ENCODE results near the gene CTDP1. TPM values are rescaled to one million over a fixed set of nuclear protein-coding genes. Genes with fewer than 3 reads are reported as not detected.

The CTDP1 gene
- total RNA-seq, 1 experiment from 2014 or later = 33.7 TPM

DNA sequence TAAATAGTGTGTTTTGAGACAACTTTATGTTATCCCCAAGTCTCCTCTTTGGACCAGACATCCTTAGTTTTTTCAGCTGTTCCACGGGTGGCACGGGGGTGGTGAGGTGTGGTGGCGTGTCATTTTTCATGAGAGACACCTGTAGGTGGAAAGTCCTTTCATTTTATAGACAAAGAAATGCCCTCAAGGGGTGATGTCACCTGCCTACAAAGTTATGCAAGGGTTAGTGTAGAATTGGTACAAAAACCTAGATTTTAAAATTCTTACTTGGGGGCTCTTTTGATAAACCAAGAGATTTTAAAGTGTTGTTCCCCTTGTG is 15.3 kb downstream of the CTDP1 start:
- Histone ChIP-seq H4K91ac (ENCODE audit: insufficient read length, low read depth, low read length) (no peak overlapping the region), H2BK15ac (ENCODE audit: low read depth, low read length) (no peak overlapping the region), H2AK5ac (ENCODE audit: insufficient read length, low read length) (no peak overlapping the region), H3K9me3 (ENCODE audit: control insufficient read depth, low read depth, low read length) (no peaks in the 10 kb centered on the region), H2BK5ac (ENCODE audit: insufficient read length, low read length) (no peak overlapping the region), H3T11ph (ENCODE audit: low read length) (no peak overlapping the region), H2AFZ (ENCODE audit: low read length) (no peak overlapping the region), H3K79me2 (ENCODE audit: insufficient read depth, low read length) (peaks cover 17% of the 10 kb centered on the region; the same call in 1 of the 2 replicates), H3K4me1 (ENCODE audit: insufficient read depth, low read length) (no peaks in the 10 kb centered on the region), H3K4me2 (ENCODE audit: insufficient read depth, insufficient read length, low read length) (no peak overlapping the region), H3K79me1 (ENCODE audit: insufficient read depth, low read depth, low read length, poor library complexity, severe bottlenecking) (peaks cover 8% of the 10 kb centered on the region), H2BK120ac (ENCODE audit: low read depth, low read length, poor library complexity, severe bottlenecking) (no peak overlapping the region), H3K4ac (ENCODE audit: low read depth, low read length) (no peak overlapping the region), H4K20me1 (ENCODE audit: control insufficient read depth, insufficient read depth, insufficient read length) (peaks cover 2% of the 10 kb centered on the region), H2BK12ac (ENCODE audit: insufficient read length, low read depth, low read length) (no peak overlapping the region), H3K18ac (ENCODE audit: insufficient read length, low read depth, low read length) (no peak overlapping the region), H3K23ac (ENCODE audit: insufficient read length, low read depth, low read length) (no peak overlapping the region), H2BK20ac (ENCODE audit: low read depth, low read length, poor library complexity, severe bottlenecking) (no peak overlapping the region), H3K9ac (ENCODE audit: extremely low read depth, insufficient read length, low read length) (no peak overlapping the region), H4K8ac (replicated peaks; ENCODE audit: insufficient read length, low read depth, low read length) (no peak overlapping the region), H3K14ac (ENCODE audit: insufficient read depth, low read length) (no peak overlapping the region), H3K56ac (ENCODE audit: insufficient read length, low read depth, low read length) (no peak overlapping the region), H3K23me2 (ENCODE audit: insufficient read length, low read depth, low read length, poor library complexity, severe bottlenecking) (no peaks in the 10 kb centered on the region), H4K5ac (ENCODE audit: insufficient read length, low read depth, low read length) (no peak overlapping the region), H3K27ac (ENCODE audit: insufficient read length, low read depth, low read length) (no peak overlapping the region), H3K27me3 (ENCODE audit: insufficient read depth, low read length) (no peaks in the 10 kb centered on the region)
- TF ChIP-seq, protein P1, sequence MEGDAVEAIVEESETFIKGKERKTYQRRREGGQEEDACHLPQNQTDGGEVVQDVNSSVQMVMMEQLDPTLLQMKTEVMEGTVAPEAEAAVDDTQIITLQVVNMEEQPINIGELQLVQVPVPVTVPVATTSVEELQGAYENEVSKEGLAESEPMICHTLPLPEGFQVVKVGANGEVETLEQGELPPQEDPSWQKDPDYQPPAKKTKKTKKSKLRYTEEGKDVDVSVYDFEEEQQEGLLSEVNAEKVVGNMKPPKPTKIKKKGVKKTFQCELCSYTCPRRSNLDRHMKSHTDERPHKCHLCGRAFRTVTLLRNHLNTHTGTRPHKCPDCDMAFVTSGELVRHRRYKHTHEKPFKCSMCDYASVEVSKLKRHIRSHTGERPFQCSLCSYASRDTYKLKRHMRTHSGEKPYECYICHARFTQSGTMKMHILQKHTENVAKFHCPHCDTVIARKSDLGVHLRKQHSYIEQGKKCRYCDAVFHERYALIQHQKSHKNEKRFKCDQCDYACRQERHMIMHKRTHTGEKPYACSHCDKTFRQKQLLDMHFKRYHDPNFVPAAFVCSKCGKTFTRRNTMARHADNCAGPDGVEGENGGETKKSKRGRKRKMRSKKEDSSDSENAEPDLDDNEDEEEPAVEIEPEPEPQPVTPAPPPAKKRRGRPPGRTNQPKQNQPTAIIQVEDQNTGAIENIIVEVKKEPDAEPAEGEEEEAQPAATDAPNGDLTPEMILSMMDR (conservative IDR thresholded peaks at IDR 0.05) = no peak
- Mint-ChIP-seq H3K36me3 (ENCODE audit: insufficient read depth in 1 of 3, low read depth in 3 of 3) (peaks cover 16 to 42% (median 34%) of the 10 kb centered on the region in 3 experiments; a peak in 6 of 7 replicates), H3K9me3 (no peaks in the 10 kb centered on the region), H3K27ac (peak overlapping the region in 1 of 3 experiments; percentile 83; a peak in 1 of 7 replicates), H3K4me3 (no peak overlapping the region; a peak in 1 of 5 replicates), H3K27me3 (ENCODE audit: low read depth) (no peaks in the 10 kb centered on the region), H3K4me1 (peaks cover 8 to 18% of the 10 kb centered on the region in 2 experiments)
- WGBS (ENCODE audit: extremely low coverage, insufficient read length, low lambda C conversion rate) = no CpG with 5 or more reads among the region's 3 CpGs
- DNase-seq = no peak

Data from H9 (cell line).